HepG2 (cell line): ENCODE results near the gene OSCP1. TPM values are rescaled to one million over a fixed set of nuclear protein-coding genes. Genes with fewer than 3 reads are reported as not detected.
A peak's percentile ranks its signal among the peaks of the same experiment; 100 is the strongest.

Experiments used
- CREB1 ChIP-seq, 2 experiments: fragments of 450-650 bp in 1 of 2; IDR thresholded peaks; 2 replicates each; pipeline ENCODE4 v1.6.1; 2016 to 2017; ENCODE audit warnings: control low read depth in 1 of 2, mild to moderate bottlenecking in 1 of 2, missing compliant biosample characterization in 1 of 2, missing genetic modification characterization in 1 of 2
- CTCF ChIP-seq: sonication (generic); formaldehyde crosslinking; IDR thresholded peaks from 2 replicates; pipeline ENCODE4 v1.5.0; 2020; ENCODE audit warnings: mild to moderate bottlenecking, missing genetic modification reagents, moderate library complexity
- GABPA ChIP-seq, 2 experiments: IDR thresholded peaks; 2 replicates each; pipeline ENCODE4 v1.6.1; 2011 to 2016; ENCODE audit warnings: low read depth in 2 of 2, low read length in 1 of 2, missing biosample characterization in 1 of 2, missing genetic modification characterization in 1 of 2
- HCFC1 ChIP-seq: fragments of 150-350 bp; IDR thresholded peaks from 2 replicates; pipeline ENCODE4 v1.6.1; 2014; ENCODE audit warnings: low read depth, low read length
- HNRNPUL1 ChIP-seq: fragments of 200-400 bp; formaldehyde crosslinking; IDR thresholded peaks from 2 replicates; pipeline ENCODE4 v1.6.1; 2017; ENCODE audit warnings: low read depth, mild to moderate bottlenecking, low read length, moderate library complexity
- MAF1 ChIP-seq: sonication (generic); formaldehyde crosslinking; IDR thresholded peaks from 2 replicates; pipeline ENCODE4 v1.5.0; 2020; ENCODE audit warnings: missing genetic modification reagents, borderline replicate concordance
- PHF20 ChIP-seq: sonication (generic); formaldehyde crosslinking; IDR thresholded peaks from 2 replicates; pipeline ENCODE4 v1.5.0; 2020; ENCODE audit warnings: mild to moderate bottlenecking, missing genetic modification reagents
- SOX13 ChIP-seq, 3 experiments: fragments of 450-650 bp in 1 of 3; sonication (generic) in 1 of 3; formaldehyde crosslinking in 1 of 3; IDR thresholded peaks in 2 of 3; conservative IDR thresholded peaks in 1 of 3; 2 replicates each; pipeline versions ENCODE4 v1.5.0 to v1.6.1; 2016 to 2020; ENCODE audit warnings: antibody characterized with exemption in 1 of 3, mild to moderate bottlenecking in 1 of 3, missing compliant biosample characterization in 1 of 3, missing genetic modification reagents in 1 of 3, moderate library complexity in 1 of 3
- TBX3 ChIP-seq: fragments of 450-650 bp; IDR thresholded peaks from 2 replicates; pipeline ENCODE4 v1.6.1; 2017; ENCODE audit warnings: antibody characterized with exemption, mild to moderate bottlenecking, inconsistent platforms, borderline replicate concordance
- TGIF2 ChIP-seq: IDR thresholded peaks from 2 replicates; pipeline ENCODE4 v1.6.1; 2016; ENCODE audit warnings: control low read depth, missing compliant biosample characterization
- TOE1 ChIP-seq: sonication (generic); formaldehyde crosslinking; IDR thresholded peaks from 2 replicates; pipeline ENCODE4 v1.4.0; 2020; ENCODE audit warnings: mild to moderate bottlenecking, missing genetic modification reagents
- ZBTB7A ChIP-seq: sonication (generic); formaldehyde crosslinking; IDR thresholded peaks from 2 replicates; pipeline ENCODE4 v1.8.0; 2022; ENCODE audit warnings: mild to moderate bottlenecking, missing genetic modification reagents
- ZC3H13 ChIP-seq: sonication (generic); formaldehyde crosslinking; IDR thresholded peaks from 2 replicates; pipeline ENCODE4 v1.8.1; 2023; ENCODE audit warnings: mild to moderate bottlenecking, missing genetic modification reagents, moderate library complexity
- ZNF17 ChIP-seq: sonication (generic); formaldehyde crosslinking; IDR thresholded peaks from 2 replicates; pipeline ENCODE4 v1.5.0; 2020; ENCODE audit warnings: mild to moderate bottlenecking, missing genetic modification reagents
- ZNF224 ChIP-seq: sonication (generic); formaldehyde crosslinking; IDR thresholded peaks from 2 replicates; pipeline ENCODE4 v1.5.0; 2020; ENCODE audit warnings: mild to moderate bottlenecking, missing genetic modification reagents
- ZNF331 ChIP-seq: sonication (generic); formaldehyde crosslinking; IDR thresholded peaks from 2 replicates; pipeline ENCODE4 v1.4.0; 2020; ENCODE audit warnings: missing genetic modification reagents
- ZNF563 ChIP-seq: sonication (generic); formaldehyde crosslinking; IDR thresholded peaks from 2 replicates; pipeline ENCODE4 v1.8.0; 2022; ENCODE audit warnings: mild to moderate bottlenecking, moderate library complexity, missing genetic modification reagents
- ZNF580 ChIP-seq: IDR thresholded peaks from 2 replicates; pipeline ENCODE4 v1.6.1; 2016; ENCODE audit warnings: low read depth, borderline replicate concordance
- ZNF782 ChIP-seq: sonication (generic); formaldehyde crosslinking; IDR thresholded peaks from 2 replicates; pipeline ENCODE4 v1.4.0; 2020; ENCODE audit warnings: missing genetic modification reagents, mild to moderate bottlenecking, borderline replicate concordance
- ZXDC ChIP-seq: sonication (generic); formaldehyde crosslinking; IDR thresholded peaks from 2 replicates; pipeline ENCODE4 v1.5.0; 2020; ENCODE audit warnings: mild to moderate bottlenecking, missing genetic modification reagents
- polyA plus RNA-seq, 8 experiments: library from polyadenylated mRNA; depleted of rRNA in 3 of 8; stranded (reverse) in 7 of 8; unstranded in 1 of 8; fragments of >200 nt; fragmentation: Illumina TruSeq in 4 of 8; extraction: Trizol in 4 of 8; gene quantifications; 2 replicates each; pipeline versions ENCODE4 v1.2.1 to v1.2.3, GENCODE V29; 2011 to 2016; ENCODE audit warnings: low read depth in 4 of 8, missing spikeins in 1 of 8, mixed read lengths in 1 of 8; ENCODE audit not compliant: insufficient read depth in 1 of 8
- total RNA-seq, 5 experiments: library from RNA; depleted of rRNA; stranded (reverse); fragments of >200 nt; fragmentation: Illumina TruSeq; extraction: Trizol; gene quantifications; 2 replicates each; pipeline ENCODE4 v1.2.3, GENCODE V29; 2016; ENCODE audit warnings: low read depth in 1 of 5
- TF ChIP-seq, protein P1 (sequence below): sonication (generic); formaldehyde crosslinking; IDR thresholded peaks from 2 replicates; pipeline ENCODE4 v1.8.1; 2022; ENCODE audit warnings: mild to moderate bottlenecking, missing genetic modification reagents

Gene OSCP1
- total and polyA plus RNA-seq, 2 of the 13 experiments (the other 11 are each of a cell fraction or from before 2014, with no cell fraction given) = 0.60 to 0.84 TPM

GRCh38 chr1:36400825-36401601 lies 49.2 kb downstream of the OSCP1 start (continued):
- no peak for TF ChIP-seq ZNF17 (CRISPR knock-in tag)
- TF ChIP-seq GABPA (IDR thresholded peaks at IDR 0.05; ENCODE audit: low read depth, low read length) = peak; percentile 85
- peak; percentile 95 for TF ChIP-seq GABPA (CRISPR knock-in tag; IDR thresholded peaks at IDR 0.05; ENCODE audit: low read depth)
- TF ChIP-seq TGIF2 (CRISPR knock-in tag) = peak; percentile 66
- peak; percentile 90 for TF ChIP-seq PHF20
- TF ChIP-seq CTCF (CRISPR knock-in tag) = peak; percentile 57
- no peak for TF ChIP-seq TBX3
- TF ChIP-seq ZNF580 (CRISPR knock-in tag) = peak; percentile 62; the same call in 1 of the 2 replicates
- TF ChIP-seq MAF1 (CRISPR knock-in tag) = no peak
- peak; percentile 65; the same call in 1 of the 2 replicates for TF ChIP-seq HCFC1
- TF ChIP-seq ZNF331 (CRISPR knock-in tag) = peak; percentile 61; the same call in 1 of the 2 replicates
- 0 out of 2 replicates have a peak, but pooled peaks have one; percentile 82 for TF ChIP-seq ZXDC (CRISPR knock-in tag)
- TF ChIP-seq ZC3H13 (CRISPR knock-in tag) = peak; percentile 89; the same call in 1 of the 2 replicates
- TF ChIP-seq HNRNPUL1 = no peak
- TF ChIP-seq, protein P1, sequence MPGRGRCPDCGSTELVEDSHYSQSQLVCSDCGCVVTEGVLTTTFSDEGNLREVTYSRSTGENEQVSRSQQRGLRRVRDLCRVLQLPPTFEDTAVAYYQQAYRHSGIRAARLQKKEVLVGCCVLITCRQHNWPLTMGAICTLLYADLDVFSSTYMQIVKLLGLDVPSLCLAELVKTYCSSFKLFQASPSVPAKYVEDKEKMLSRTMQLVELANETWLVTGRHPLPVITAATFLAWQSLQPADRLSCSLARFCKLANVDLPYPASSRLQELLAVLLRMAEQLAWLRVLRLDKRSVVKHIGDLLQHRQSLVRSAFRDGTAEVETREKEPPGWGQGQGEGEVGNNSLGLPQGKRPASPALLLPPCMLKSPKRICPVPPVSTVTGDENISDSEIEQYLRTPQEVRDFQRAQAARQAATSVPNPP (CRISPR knock-in tag) = no peak
- TF ChIP-seq ZNF782 = 0 out of 2 replicates have a peak, but pooled peaks have one; percentile 2
- TF ChIP-seq ZNF563 = 0 out of 2 replicates have a peak, but pooled peaks have one; percentile 4
- no peak; the same call in 1 of the 2 replicates for TF ChIP-seq ZBTB7A
- TF ChIP-seq TOE1 (CRISPR knock-in tag) = peak; percentile 81; the same call in 1 of the 2 replicates
- no peak for TF ChIP-seq ZNF224 (CRISPR knock-in tag)
- TF ChIP-seq CREB1 (IDR thresholded peaks at IDR 0.05) = peak; percentile 32; the same call in 1 of the 2 replicates
- peak; percentile 91 for TF ChIP-seq CREB1 (CRISPR knock-in tag; IDR thresholded peaks at IDR 0.05)
- TF ChIP-seq SOX13 (IDR thresholded peaks at IDR 0.05) = 0 out of 2 replicates have a peak, but pooled peaks have one; percentile 27
- TF ChIP-seq SOX13 (CRISPR knock-in tag; conservative IDR thresholded peaks at IDR 0.05 in 1 of 2, IDR thresholded peaks at IDR 0.05 in 1 of 2) = peak in 1 of 2 experiments; percentile 25; a peak in 1 of 4 replicates
